Middle frontal gyrus (tissue), 1 donor: ENCODE measurements around the gene RREB1.
"Not testable (repeated sequence)": the region's sequence is repeated elsewhere in the genome, so short reads cannot be mapped to it uniquely, and the experiment has no call there.

Experiments used
- DNase-seq: peaks from one replicate; pipeline ENCODE4 v3.0.0-alpha.2; 2015; ENCODE audit warnings: low spot score; ENCODE audit errors: extremely low spot score

Gene RREB1

GRCh38 chr6:7142228-7142801 lies 34.6 kb downstream of the RREB1 start:
- no peak for DNase-seq

- no peak for DNase-seq
Measured at GRCh38 chr6:7142918-7143475, 35.2 kb downstream of the RREB1 start.

GRCh38 chr6:7143476-7143974 lies 35.8 kb downstream of the RREB1 start:
- no peak for DNase-seq

GRCh38 chr6:7144872-7145584 lies 37.3 kb downstream of the RREB1 start:
- no peak for DNase-seq

- no peak for DNase-seq
Measured at GRCh38 chr6:7145585-7145884, 37.8 kb downstream of the RREB1 start.

- no peak for DNase-seq
Measured at GRCh38 chr6:7145885-7146828, 38.4 kb downstream of the RREB1 start.

- no peak for DNase-seq
Measured at GRCh38 chr6:7147051-7147671, 39.4 kb downstream of the RREB1 start.

- DNase-seq = no peak
Measured at GRCh38 chr6:7148100-7148822, 40.5 kb downstream of the RREB1 start.

GRCh38 chr6:7150381-7151064 lies 42.8 kb downstream of the RREB1 start:
- DNase-seq = no peak

GRCh38 chr6:7151381-7151780 lies 43.6 kb downstream of the RREB1 start:
- DNase-seq = no peak

GRCh38 chr6:7152462-7152861 lies 44.7 kb downstream of the RREB1 start:
- no peak for DNase-seq

GRCh38 chr6:7153789-7154188 lies 46.0 kb downstream of the RREB1 start:
- no peak for DNase-seq

GRCh38 chr6:7154341-7155139 lies 46.8 kb downstream of the RREB1 start:
- DNase-seq = no peak

- DNase-seq = no peak
Measured at GRCh38 chr6:7155871-7156579, 48.3 kb downstream of the RREB1 start.

- no peak for DNase-seq
Measured at GRCh38 chr6:7156643-7157278, 49.0 kb downstream of the RREB1 start.

- DNase-seq = not testable (repeated sequence)
Measured at GRCh38 chr6:7157307-7157706, 49.5 kb downstream of the RREB1 start.

GRCh38 chr6:7157752-7158616 lies 50.2 kb downstream of the RREB1 start:
- no peak for DNase-seq
